GM12878 (cell line): ENCODE results near the gene SUSD5.

Experiments
- BACH1 ChIP-seq: fragments of 450-650 bp; IDR thresholded peaks from 2 replicates; pipeline ENCODE4 v1.6.1; 2017; ENCODE audit warnings: mild to moderate bottlenecking, borderline replicate concordance
- CHD2 ChIP-seq: IDR thresholded peaks from 2 replicates; pipeline ENCODE4 v1.6.1; 2011; ENCODE audit warnings: low read depth, low read length, improper control_type of control experiment, borderline replicate concordance
- EP300 ChIP-seq, 2 experiments: fragments of 150-350 bp in 1 of 2; IDR thresholded peaks; 2 replicates each; pipeline ENCODE4 v1.6.1; 2011 to 2012; ENCODE audit warnings: low read depth in 2 of 2, low read length in 2 of 2, borderline replicate concordance in 1 of 2, improper control_type of control experiment in 1 of 2, inconsistent platforms in 1 of 2; ENCODE audit not compliant: control insufficient read depth in 1 of 2
- EZH2 ChIP-seq: IDR thresholded peaks from 2 replicates; pipeline ENCODE4 v1.6.1; 2012; ENCODE audit warnings: low read depth, mild to moderate bottlenecking, control low read depth, inconsistent platforms, low read length, borderline replicate concordance; ENCODE audit not compliant: control insufficient read depth
- GABPA ChIP-seq: IDR thresholded peaks from 2 replicates; pipeline ENCODE4 v1.6.1; 2014; ENCODE audit warnings: antibody characterized with exemption, low read depth, mild to moderate bottlenecking, inconsistent platforms
- NFYB ChIP-seq: IDR thresholded peaks from 2 replicates; pipeline ENCODE4 v1.6.1; 2011; ENCODE audit warnings: low read depth, mild to moderate bottlenecking, low read length, improper control_type of control experiment, moderate library complexity; ENCODE audit not compliant: insufficient read depth
- SRF ChIP-seq, 2 experiments: IDR thresholded peaks; 2 replicates each; pipeline ENCODE4 v1.6.1; 2011; ENCODE audit warnings: low read depth in 2 of 2, low read length in 2 of 2, mild to moderate bottlenecking in 1 of 2, moderate library complexity in 1 of 2
- TAF1 ChIP-seq: IDR thresholded peaks from 2 replicates; pipeline ENCODE4 v1.6.1; 2011; ENCODE audit warnings: mild to moderate bottlenecking, low read depth, low read length, borderline replicate concordance
- YY1 ChIP-seq: IDR thresholded peaks from 2 replicates; pipeline ENCODE4 v1.6.1; 2011; ENCODE audit warnings: low read depth, mild to moderate bottlenecking, low read length
- ZBED1 ChIP-seq: IDR thresholded peaks from 2 replicates; pipeline ENCODE4 v1.6.1; 2016; ENCODE audit warnings: borderline replicate concordance
- ZNF274 ChIP-seq: IDR thresholded peaks from one replicate; pipeline ENCODE4 v1.8.0; 2011; ENCODE audit not compliant: insufficient read length, insufficient read depth
- TF ChIP-seq, protein P1 (sequence below), 3 experiments: IDR thresholded peaks in 2 of 3; conservative IDR thresholded peaks in 1 of 3; 2 replicates each; pipeline ENCODE4 v1.5.1; 2011; ENCODE audit warnings: low read depth in 3 of 3, low read length in 3 of 3, mild to moderate bottlenecking in 3 of 3, control low read depth in 2 of 3, moderate library complexity in 2 of 3, inconsistent platforms in 1 of 3, mixed read lengths in 1 of 3; ENCODE audit not compliant: control insufficient read depth in 2 of 3, insufficient read depth in 1 of 3; ENCODE audit errors: extremely low read depth in 1 of 3
- TF ChIP-seq, protein P2 (sequence below): IDR thresholded peaks from 2 replicates; pipeline ENCODE4 v1.6.1; 2011; ENCODE audit warnings: low read depth, low read length, improper control_type of control experiment, borderline replicate concordance
- TF ChIP-seq, protein P3 (sequence below): fragments of 450-650 bp; IDR thresholded peaks from 2 replicates; pipeline ENCODE4 v1.6.1; 2017; ENCODE audit warnings: mild to moderate bottlenecking, moderate library complexity

- TF ChIP-seq, protein P1, sequence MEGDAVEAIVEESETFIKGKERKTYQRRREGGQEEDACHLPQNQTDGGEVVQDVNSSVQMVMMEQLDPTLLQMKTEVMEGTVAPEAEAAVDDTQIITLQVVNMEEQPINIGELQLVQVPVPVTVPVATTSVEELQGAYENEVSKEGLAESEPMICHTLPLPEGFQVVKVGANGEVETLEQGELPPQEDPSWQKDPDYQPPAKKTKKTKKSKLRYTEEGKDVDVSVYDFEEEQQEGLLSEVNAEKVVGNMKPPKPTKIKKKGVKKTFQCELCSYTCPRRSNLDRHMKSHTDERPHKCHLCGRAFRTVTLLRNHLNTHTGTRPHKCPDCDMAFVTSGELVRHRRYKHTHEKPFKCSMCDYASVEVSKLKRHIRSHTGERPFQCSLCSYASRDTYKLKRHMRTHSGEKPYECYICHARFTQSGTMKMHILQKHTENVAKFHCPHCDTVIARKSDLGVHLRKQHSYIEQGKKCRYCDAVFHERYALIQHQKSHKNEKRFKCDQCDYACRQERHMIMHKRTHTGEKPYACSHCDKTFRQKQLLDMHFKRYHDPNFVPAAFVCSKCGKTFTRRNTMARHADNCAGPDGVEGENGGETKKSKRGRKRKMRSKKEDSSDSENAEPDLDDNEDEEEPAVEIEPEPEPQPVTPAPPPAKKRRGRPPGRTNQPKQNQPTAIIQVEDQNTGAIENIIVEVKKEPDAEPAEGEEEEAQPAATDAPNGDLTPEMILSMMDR (IDR thresholded peaks at IDR 0.05 in 2 of 3, conservative IDR thresholded peaks at IDR 0.05 in 1 of 3; ENCODE audit: control insufficient read depth in 2 of 3, extremely low read depth in 1 of 3, insufficient read depth in 1 of 3, low read depth in 3 of 3, low read length in 3 of 3) = no peak
- no peak for TF ChIP-seq ZBED1
- TF ChIP-seq EZH2 = no peak
- no peak for TF ChIP-seq GABPA
- TF ChIP-seq, protein P2, sequence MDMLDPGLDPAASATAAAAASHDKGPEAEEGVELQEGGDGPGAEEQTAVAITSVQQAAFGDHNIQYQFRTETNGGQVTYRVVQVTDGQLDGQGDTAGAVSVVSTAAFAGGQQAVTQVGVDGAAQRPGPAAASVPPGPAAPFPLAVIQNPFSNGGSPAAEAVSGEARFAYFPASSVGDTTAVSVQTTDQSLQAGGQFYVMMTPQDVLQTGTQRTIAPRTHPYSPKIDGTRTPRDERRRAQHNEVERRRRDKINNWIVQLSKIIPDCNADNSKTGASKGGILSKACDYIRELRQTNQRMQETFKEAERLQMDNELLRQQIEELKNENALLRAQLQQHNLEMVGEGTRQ = no peak
- TF ChIP-seq EP300 (IDR thresholded peaks at IDR 0.05; ENCODE audit: borderline replicate concordance in 1 of 2, control insufficient read depth in 1 of 2, low read depth in 2 of 2, low read length in 2 of 2) = no peak
- no peak for TF ChIP-seq NFYB
- no peak for TF ChIP-seq SRF (IDR thresholded peaks at IDR 0.05; ENCODE audit: low read depth in 2 of 2, low read length in 2 of 2)
- TF ChIP-seq, protein P3, sequence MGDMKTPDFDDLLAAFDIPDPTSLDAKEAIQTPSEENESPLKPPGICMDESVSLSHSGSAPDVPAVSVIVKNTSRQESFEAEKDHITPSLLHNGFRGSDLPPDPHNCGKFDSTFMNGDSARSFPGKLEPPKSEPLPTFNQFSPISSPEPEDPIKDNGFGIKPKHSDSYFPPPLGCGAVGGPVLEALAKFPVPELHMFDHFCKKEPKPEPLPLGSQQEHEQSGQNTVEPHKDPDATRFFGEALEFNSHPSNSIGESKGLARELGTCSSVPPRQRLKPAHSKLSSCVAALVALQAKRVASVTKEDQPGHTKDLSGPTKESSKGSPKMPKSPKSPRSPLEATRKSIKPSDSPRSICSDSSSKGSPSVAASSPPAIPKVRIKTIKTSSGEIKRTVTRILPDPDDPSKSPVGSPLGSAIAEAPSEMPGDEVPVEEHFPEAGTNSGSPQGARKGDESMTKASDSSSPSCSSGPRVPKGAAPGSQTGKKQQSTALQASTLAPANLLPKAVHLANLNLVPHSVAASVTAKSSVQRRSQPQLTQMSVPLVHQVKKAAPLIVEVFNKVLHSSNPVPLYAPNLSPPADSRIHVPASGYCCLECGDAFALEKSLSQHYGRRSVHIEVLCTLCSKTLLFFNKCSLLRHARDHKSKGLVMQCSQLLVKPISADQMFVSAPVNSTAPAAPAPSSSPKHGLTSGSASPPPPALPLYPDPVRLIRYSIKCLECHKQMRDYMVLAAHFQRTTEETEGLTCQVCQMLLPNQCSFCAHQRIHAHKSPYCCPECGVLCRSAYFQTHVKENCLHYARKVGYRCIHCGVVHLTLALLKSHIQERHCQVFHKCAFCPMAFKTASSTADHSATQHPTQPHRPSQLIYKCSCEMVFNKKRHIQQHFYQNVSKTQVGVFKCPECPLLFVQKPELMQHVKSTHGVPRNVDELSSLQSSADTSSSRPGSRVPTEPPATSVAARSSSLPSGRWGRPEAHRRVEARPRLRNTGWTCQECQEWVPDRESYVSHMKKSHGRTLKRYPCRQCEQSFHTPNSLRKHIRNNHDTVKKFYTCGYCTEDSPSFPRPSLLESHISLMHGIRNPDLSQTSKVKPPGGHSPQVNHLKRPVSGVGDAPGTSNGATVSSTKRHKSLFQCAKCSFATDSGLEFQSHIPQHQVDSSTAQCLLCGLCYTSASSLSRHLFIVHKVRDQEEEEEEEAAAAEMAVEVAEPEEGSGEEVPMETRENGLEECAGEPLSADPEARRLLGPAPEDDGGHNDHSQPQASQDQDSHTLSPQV = no peak
- no peak for TF ChIP-seq BACH1
- no peak for TF ChIP-seq ZNF274
- TF ChIP-seq YY1 = no peak
- no peak for TF ChIP-seq TAF1
- no peak for TF ChIP-seq CHD2
These were observed 37.4 kb downstream of the SUSD5 start for GRCh38 chr3:33181229-33181628.
